HCT116 (cell line): ENCODE measurements around the gene GNGT2. TPM values are rescaled to one million over a fixed set of nuclear protein-coding genes. Genes with fewer than 3 reads are reported as not detected.
A peak's percentile ranks its signal among the peaks of the same experiment; 100 is the strongest.

ENCODE experiments used
- ATAC-seq: fragments of 200-7000 bp; cut with Tn5 transposase; 2 replicates; pipeline ENCODE4 v1.9.1; 2020; ENCODE audit warnings: mild to moderate bottlenecking, moderate library complexity
- BruUV-seq: library from RNA; stranded (reverse); fragments of 400-500 nt; replicated peaks from 2 replicates; lab custom pipeline; 2021; lab: Mats Ljungman, UMichigan
- CTCF ChIA-PET: fragments of 300-600 bp; sonication (Branson Sonifier 250); formaldehyde crosslinking; loops from one replicate; lab custom pipeline; 2021; ENCODE audit warnings: antibody characterized with exemption; lab: Charles Lee
- POLR2A ChIA-PET: fragments of 300-600, 350-600 bp; sonication (Branson Sonifier 250); formaldehyde crosslinking; loops from one replicate; lab custom pipeline; 2021; ENCODE audit warnings: antibody characterized with exemption; lab: Charles Lee
- RAD21 ChIA-PET, 2 experiments: fragments of 300-600 bp; sonication (Branson Sonifier 250); formaldehyde crosslinking; loops; one replicate each; lab custom pipeline; 2023; ENCODE audit warnings: low total read pairs in 2 of 2; ENCODE audit not compliant: uncharacterized antibody in 2 of 2, unreplicated experiment in 2 of 2, low non-redundant PET in 1 of 2; lab: Charles Lee
- DNase-seq: peaks from one replicate; pipeline ENCODE4 v3.0.0-alpha.2; 2010; ENCODE audit warnings: low read depth, low spot score
- H2AFZ ChIP-seq: fragments of 200-600 bp; shearing (Covaris generic), sonication (generic); 2 replicates; pipeline ENCODE4 v1.6.1; 2017; ENCODE audit warnings: low read depth, mixed run types, mixed read lengths, antibody characterized with exemption, low read length; ENCODE audit not compliant: poor library complexity, severe bottlenecking
- H3K27ac ChIP-seq: 2 replicates; pipeline ENCODE4 v1.5.1; 2012; ENCODE audit warnings: low read depth, low read length
- H3K27me3 ChIP-seq: fragments of 200-600 bp; sonication (generic); 2 replicates; pipeline ENCODE4 v1.6.1; 2016; ENCODE audit warnings: mixed run types, low read length, mixed read lengths; ENCODE audit not compliant: insufficient read depth
- H3K36me3 ChIP-seq, 2 experiments: fragments of 200-500 bp in 1 of 2; fragments of 200-600 bp in 1 of 2; sonication (Bioruptor generic) in 1 of 2; sonication (generic) in 1 of 2; 2 replicates each; pipeline versions ENCODE4 v1.5.1 to v1.6.1; 2014 to 2016; ENCODE audit warnings: low read length in 2 of 2, inconsistent platforms in 1 of 2, mixed read lengths in 1 of 2, mixed run types in 1 of 2; ENCODE audit not compliant: insufficient read depth in 2 of 2, control insufficient read depth in 1 of 2
- H3K4me1 ChIP-seq, 2 experiments: fragments of 200-600 bp in 1 of 2; sonication (generic) in 1 of 2; 2 replicates each; pipeline versions ENCODE4 v1.5.1 to v1.6.1; 2012 to 2017; ENCODE audit warnings: low read length in 2 of 2, inconsistent platforms in 1 of 2, mild to moderate bottlenecking in 1 of 2, mixed read lengths in 1 of 2, mixed run types in 1 of 2, moderate library complexity in 1 of 2; ENCODE audit not compliant: insufficient read depth in 2 of 2, control insufficient read depth in 1 of 2
- H3K4me2 ChIP-seq: fragments of 200-600 bp; sonication (generic); 2 replicates; pipeline ENCODE4 v1.6.1; 2017; ENCODE audit warnings: mixed run types, low read length, mixed read lengths
- H3K4me3 ChIP-seq, 2 experiments: fragments of 200-600 bp in 1 of 2; sonication (generic) in 1 of 2; replicated peaks in 1 of 2; 2 replicates each; pipeline ENCODE4 v1.5.1; 2011 to 2016; ENCODE audit warnings: low read length in 2 of 2, control low read depth in 1 of 2, low read depth in 1 of 2, mild to moderate bottlenecking in 1 of 2, mixed read lengths in 1 of 2, mixed run types in 1 of 2
- H3K79me2 ChIP-seq: fragments of 200-600 bp; sonication (generic); 2 replicates; pipeline ENCODE4 v1.6.1; 2017; ENCODE audit warnings: mild to moderate bottlenecking, mixed run types, low read length, moderate library complexity, mixed read lengths; ENCODE audit not compliant: insufficient read depth
- H3K9ac ChIP-seq: fragments of 200-600 bp; sonication (generic); 2 replicates; pipeline ENCODE4 v1.6.1; 2016; ENCODE audit warnings: low read length, mixed read lengths
- H3K9me2 ChIP-seq: fragments of 200-600 bp; sonication (generic), shearing (Covaris generic); 2 replicates; pipeline ENCODE4 v1.6.1; 2017; ENCODE audit warnings: mixed run types, mild to moderate bottlenecking, moderate library complexity; ENCODE audit not compliant: insufficient read depth
- H3K9me3 ChIP-seq, 2 experiments: fragments of 200-500 bp in 1 of 2; fragments of 200-600 bp in 1 of 2; sonication (Bioruptor generic) in 1 of 2; sonication (generic) in 1 of 2; 2 replicates each; pipeline ENCODE4 v1.6.1; 2014 to 2017; ENCODE audit warnings: low read length in 2 of 2, mixed read lengths in 2 of 2, inconsistent platforms in 1 of 2, low read depth in 1 of 2, mild to moderate bottlenecking in 1 of 2, mixed run types in 1 of 2, moderate library complexity in 1 of 2; ENCODE audit not compliant: control insufficient read depth in 1 of 2, insufficient read depth in 1 of 2
- H4K20me1 ChIP-seq: fragments of 200-600 bp; sonication (generic), shearing (Covaris generic); 2 replicates; pipeline ENCODE4 v1.6.1; 2017; ENCODE audit warnings: mixed run types, mild to moderate bottlenecking, moderate library complexity; ENCODE audit not compliant: insufficient read depth
- CEBPB ChIP-seq: IDR thresholded peaks from 2 replicates; pipeline ENCODE4 v1.6.1; 2012; ENCODE audit warnings: low read depth
- EGR1 ChIP-seq: IDR thresholded peaks from 2 replicates; pipeline ENCODE4 v1.6.1; 2012; ENCODE audit warnings: low read depth
- EZH2phosphoT487 ChIP-seq: fragments of 200-600 bp; IDR thresholded peaks from 2 replicates; pipeline ENCODE4 v1.6.1; 2018; ENCODE audit warnings: antibody characterized with exemption, borderline replicate concordance
- JUND ChIP-seq: IDR thresholded peaks from 2 replicates; pipeline ENCODE4 v1.6.1; 2012
- POLR2AphosphoS5 ChIP-seq: IDR thresholded peaks from 2 replicates; pipeline ENCODE4 v1.6.1; 2011; ENCODE audit warnings: mild to moderate bottlenecking, low read depth, low read length, moderate library complexity
- RAD21 ChIP-seq: IDR thresholded peaks from 2 replicates; pipeline ENCODE4 v1.6.1; 2012; ENCODE audit warnings: low read depth, mild to moderate bottlenecking
- SIN3A ChIP-seq: IDR thresholded peaks from 2 replicates; pipeline ENCODE4 v1.6.1; 2012; ENCODE audit warnings: low read depth
- SP1 ChIP-seq: IDR thresholded peaks from 2 replicates; pipeline ENCODE4 v1.6.1; 2012; ENCODE audit warnings: low read depth
- SRF ChIP-seq: IDR thresholded peaks from 2 replicates; pipeline ENCODE4 v1.6.1; 2012; ENCODE audit warnings: low read depth
- TCF7L2 ChIP-seq: IDR thresholded peaks from 2 replicates; pipeline ENCODE4 v1.7.0; 2011; ENCODE audit warnings: borderline replicate concordance, inconsistent platforms; ENCODE audit not compliant: insufficient read depth, insufficient read length; ENCODE audit errors: extremely low read depth
- ZFX ChIP-seq: fragments of 450-650 bp; IDR thresholded peaks from 2 replicates; pipeline ENCODE4 v1.6.1; 2017
- ZNF274 ChIP-seq: fragments of 200-500 bp; sonication (Bioruptor generic); IDR thresholded peaks from 2 replicates; pipeline ENCODE4 v1.6.1; 2014; ENCODE audit warnings: mild to moderate bottlenecking, low read depth, low read length, inconsistent platforms
- intact Hi-C: fragments of 100-400 bp; cut with micrococcal nuclease; formaldehyde crosslinking; loops from 2 replicates; pipeline ENCODE4 v1.10.0; 2022
- total RNA-seq: library from RNA; stranded (reverse); gene quantifications from one replicate; pipeline ENCODE4 v1.2.1, GENCODE V29; 2021; ENCODE audit not compliant: unreplicated experiment
- TF ChIP-seq, protein P1 (sequence below): IDR thresholded peaks from 2 replicates; pipeline ENCODE4 v1.6.1; 2012; ENCODE audit warnings: low read depth
- TF ChIP-seq, protein P2 (sequence below): IDR thresholded peaks from 2 replicates; pipeline ENCODE4 v1.6.1; 2012

The GNGT2 gene
- total RNA-seq, 1 experiment from 2014 or later: not detected

DNA sequence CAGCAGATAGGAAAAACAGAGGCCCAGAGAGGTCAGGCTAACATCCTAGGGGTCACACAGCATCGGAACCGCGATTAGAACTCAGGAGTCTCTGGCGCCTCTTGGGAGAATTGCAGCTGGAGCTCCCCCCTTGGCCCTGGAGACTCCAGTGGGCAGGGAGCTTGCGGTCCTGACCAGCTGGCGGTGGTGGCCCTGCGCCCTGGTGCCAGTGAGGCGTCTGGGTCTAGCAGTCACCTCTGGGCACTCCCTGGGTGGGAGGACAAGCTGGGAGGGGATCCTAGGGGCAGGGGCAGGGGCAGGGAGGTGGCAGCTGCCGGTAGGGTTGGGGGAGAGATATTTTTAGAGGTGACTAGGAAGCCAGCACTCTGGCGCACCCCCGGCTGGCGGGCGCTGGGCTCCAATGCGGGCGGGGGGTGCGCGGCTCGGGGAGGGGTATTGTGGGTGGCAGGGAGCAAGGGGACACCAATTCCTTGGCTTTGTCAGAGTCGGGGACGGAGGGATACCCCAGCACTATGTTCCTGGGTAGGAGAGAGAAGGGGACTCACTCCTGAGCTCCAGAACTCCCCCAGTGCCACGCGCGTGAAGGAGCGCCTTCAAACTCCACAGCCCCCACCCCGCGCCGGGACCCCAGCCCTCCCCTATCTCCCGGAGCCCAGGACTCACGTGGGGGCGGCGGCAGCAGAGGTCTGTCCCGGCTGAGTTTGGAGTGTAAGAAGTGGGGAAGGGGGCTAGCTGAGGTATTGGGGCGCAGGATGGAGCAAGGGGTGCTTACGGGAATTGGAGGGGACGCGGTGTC, 19.6 kb upstream of the GNGT2 start:
- H3K27me3 ChIP-seq: no peaks in the 10 kb centered on the region
- peak overlapping the region; percentile 66 to 70 for H3K4me3 ChIP-seq
- H2AFZ ChIP-seq: peak overlapping the region; percentile 52
- H3K27ac ChIP-seq: no peak overlapping the region
- ATAC-seq (peak; percentile 6; the same call in 1 of the 2 replicates), DNase-seq (no peak)
- H4K20me1 ChIP-seq: no peaks in the 10 kb centered on the region
- RAD21 ChIA-PET: no interaction called here
- POLR2A ChIA-PET: interaction anchor here (1.5 kb wide), 1 partner anchor 30 kb away, joined by 6 read pairs; no protein-coding TSS in a partner anchor
- no peaks in the 10 kb centered on the region for H3K79me2 ChIP-seq
- peaks cover 0 to 33% of the 10 kb centered on the region in 2 experiments; a peak in 3 of 4 replicates for H3K4me1 ChIP-seq
- CTCF ChIA-PET: interaction anchor here (1.0 to 2.0 kb wide), 3 partner anchors 16 to 194 kb away, joined by 3 to 9 read pairs (median 3); no protein-coding TSS in a partner anchor
- no peaks in the 10 kb centered on the region for H3K36me3 ChIP-seq
- H3K9ac ChIP-seq: peak overlapping the region; percentile 56
- no TSS peak for BruUV-seq
- H3K4me2 ChIP-seq: peak overlapping the region; percentile 97
- intact Hi-C loops: loop anchor here (5.0 to 10.0 kb wide), 4 partner anchors 38 to 275 kb away; no protein-coding TSS in a partner anchor
- H3K9me3 ChIP-seq: no peaks in the 10 kb centered on the region
- TF ChIP-seq RAD21 (no peak), POLR2AphosphoS5 (no peak), SP1 (no peak), CEBPB (no peak), SIN3A (no peak), JUND (no peak), EGR1 (no peak), TCF7L2 (no peak), EZH2phosphoT487 (no peak), ZFX (no peak), SRF (no peak), ZNF274 (no peak)
- TF ChIP-seq, protein P1, sequence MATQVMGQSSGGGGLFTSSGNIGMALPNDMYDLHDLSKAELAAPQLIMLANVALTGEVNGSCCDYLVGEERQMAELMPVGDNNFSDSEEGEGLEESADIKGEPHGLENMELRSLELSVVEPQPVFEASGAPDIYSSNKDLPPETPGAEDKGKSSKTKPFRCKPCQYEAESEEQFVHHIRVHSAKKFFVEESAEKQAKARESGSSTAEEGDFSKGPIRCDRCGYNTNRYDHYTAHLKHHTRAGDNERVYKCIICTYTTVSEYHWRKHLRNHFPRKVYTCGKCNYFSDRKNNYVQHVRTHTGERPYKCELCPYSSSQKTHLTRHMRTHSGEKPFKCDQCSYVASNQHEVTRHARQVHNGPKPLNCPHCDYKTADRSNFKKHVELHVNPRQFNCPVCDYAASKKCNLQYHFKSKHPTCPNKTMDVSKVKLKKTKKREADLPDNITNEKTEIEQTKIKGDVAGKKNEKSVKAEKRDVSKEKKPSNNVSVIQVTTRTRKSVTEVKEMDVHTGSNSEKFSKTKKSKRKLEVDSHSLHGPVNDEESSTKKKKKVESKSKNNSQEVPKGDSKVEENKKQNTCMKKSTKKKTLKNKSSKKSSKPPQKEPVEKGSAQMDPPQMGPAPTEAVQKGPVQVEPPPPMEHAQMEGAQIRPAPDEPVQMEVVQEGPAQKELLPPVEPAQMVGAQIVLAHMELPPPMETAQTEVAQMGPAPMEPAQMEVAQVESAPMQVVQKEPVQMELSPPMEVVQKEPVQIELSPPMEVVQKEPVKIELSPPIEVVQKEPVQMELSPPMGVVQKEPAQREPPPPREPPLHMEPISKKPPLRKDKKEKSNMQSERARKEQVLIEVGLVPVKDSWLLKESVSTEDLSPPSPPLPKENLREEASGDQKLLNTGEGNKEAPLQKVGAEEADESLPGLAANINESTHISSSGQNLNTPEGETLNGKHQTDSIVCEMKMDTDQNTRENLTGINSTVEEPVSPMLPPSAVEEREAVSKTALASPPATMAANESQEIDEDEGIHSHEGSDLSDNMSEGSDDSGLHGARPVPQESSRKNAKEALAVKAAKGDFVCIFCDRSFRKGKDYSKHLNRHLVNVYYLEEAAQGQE: no peak
- TF ChIP-seq, protein P2, sequence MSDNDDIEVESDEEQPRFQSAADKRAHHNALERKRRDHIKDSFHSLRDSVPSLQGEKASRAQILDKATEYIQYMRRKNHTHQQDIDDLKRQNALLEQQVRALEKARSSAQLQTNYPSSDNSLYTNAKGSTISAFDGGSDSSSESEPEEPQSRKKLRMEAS: no peak
- H3K9me2 ChIP-seq: no peaks in the 10 kb centered on the region
